Adrenal gland (tissue), 12 donors: ENCODE data around the gene FOXP3. TPM values are rescaled to one million over a fixed set of nuclear protein-coding genes. Genes with fewer than 3 reads are reported as not detected.

Experiments
- DNase-seq, 7 donors: peaks; one replicate each; pipeline ENCODE4 v3.0.0-alpha.2; 2019 to 2020
- H3K27ac ChIP-seq, 5 donors: fragments of 200-600 bp; sonication (generic) in 4 of 5; 1 replicate in 3 of 5; 2 replicates in 2 of 5; pipeline versions ENCODE4 v1.5.1 to v1.8.0; 2016 to 2020; ENCODE audit warnings: mild to moderate bottlenecking in 1 of 5
- H3K27me3 ChIP-seq: fragments of 200-600 bp; 2 replicates; pipeline ENCODE4 v1.8.0; 2021
- H3K36me3 ChIP-seq, 2 donors: fragments of 200-600 bp; replicated peaks in 1 of 2; 1 replicate in 1 of 2; 2 replicates in 1 of 2; pipeline versions ENCODE4 v1.5.1 to v1.8.0; 2018 to 2022
- H3K4me1 ChIP-seq, 2 donors: fragments of 200-600 bp; replicated peaks in 1 of 2; 1 replicate in 1 of 2; 2 replicates in 1 of 2; pipeline versions ENCODE4 v1.5.1 to v1.8.0; 2018 to 2021
- H3K4me3 ChIP-seq, 4 donors: fragments of 200-600 bp; sonication (generic) in 3 of 4; one replicate each; pipeline ENCODE4 v1.5.1; 2016 to 2018
- H3K9me3 ChIP-seq, 3 donors: fragments of 200-600 bp; sonication (generic) in 1 of 3; replicated peaks in 1 of 3; 1 replicate in 2 of 3; 2 replicates in 1 of 3; pipeline versions ENCODE4 v1.5.1 to v1.8.0; 2016 to 2021
- POLR2A ChIP-seq, 2 donors: fragments of 450-650 bp; IDR thresholded peaks; one replicate each; pipeline ENCODE4 v1.6.1; 2017; ENCODE audit warnings: antibody characterized with exemption in 2 of 2, mild to moderate bottlenecking in 2 of 2, moderate library complexity in 1 of 2
- WGBS, 4 donors: extraction: QIAGEN DNeasy Blood & Tissue Kit in 2 of 4; methylation state at CpG; one replicate each; pipeline versions ENCODE4 v1.1.5 to v1.1.7; 2013 to 2017; 5-methylcytosine and 5-hydroxymethylcytosine counted together
- intact Hi-C, 2 donors: fragments of 100-400 bp; cut with DNase I; formaldehyde crosslinking; loops; one replicate each; pipeline versions ENCODE4 v1.14.1 to v1.15.0; 2022 to 2023
- polyA plus RNA-seq, 3 donors: library from polyadenylated mRNA; stranded (reverse); fragments of 200-250 nt in 2 of 3; fragments of 350-450 nt in 1 of 3; fragmentation: Illumina TruSeq in 1 of 3; extraction: RNeasy Lipid Tissue Mini Kit (QIAGEN cat#74804) in 1 of 3; gene quantifications; one replicate each; pipeline ENCODE4 v1.2.3, GENCODE V29; 2013 to 2014
- total RNA-seq, 9 donors: library from RNA; depleted of rRNA in 4 of 9; stranded (reverse); fragments of >200 nt in 4 of 9; fragments of 120-200 nt in 1 of 9; fragmentation: NEBNext Ultra II Directional in 1 of 9; extraction: Animal tissue kit (Norgen Biotek cat#: 25700) in 1 of 9; gene quantifications; one replicate each; pipeline versions ENCODE4 v1.1.0 to v1.2.4, GENCODE V29; 2013 to 2023
- TF ChIP-seq, protein P1 (sequence below), 6 experiments: fragments of 450-650 bp in 4 of 6; fragments of 200-600 bp in 2 of 6; sonication (generic) in 1 of 6; IDR thresholded peaks; 1 replicate in 5 of 6; 2 replicates in 1 of 6; pipeline versions ENCODE4 v1.5.1 to v1.8.0; 2016 to 2021; ENCODE audit warnings: antibody characterized with exemption in 6 of 6, mild to moderate bottlenecking in 2 of 6, moderate library complexity in 1 of 6
- donor health status: healthy with polysubstance abuse.
- donor health status: Bipolar disorder and iron deficiency.
- donor health status: DM: yes; HTN: yes; CAD: no.
- donor health status: DM: no; HTN: no; CAD: no.
- donor health status: DM: no; HTN: no; CAD: no.
- donor health status: DM: yes; HTN: yes; CAD: no.

Gene FOXP3
- total and polyA plus RNA-seq, 12 donors: 0.14 to 0.53 (median 0.26) TPM; not detected in 4

DNA sequence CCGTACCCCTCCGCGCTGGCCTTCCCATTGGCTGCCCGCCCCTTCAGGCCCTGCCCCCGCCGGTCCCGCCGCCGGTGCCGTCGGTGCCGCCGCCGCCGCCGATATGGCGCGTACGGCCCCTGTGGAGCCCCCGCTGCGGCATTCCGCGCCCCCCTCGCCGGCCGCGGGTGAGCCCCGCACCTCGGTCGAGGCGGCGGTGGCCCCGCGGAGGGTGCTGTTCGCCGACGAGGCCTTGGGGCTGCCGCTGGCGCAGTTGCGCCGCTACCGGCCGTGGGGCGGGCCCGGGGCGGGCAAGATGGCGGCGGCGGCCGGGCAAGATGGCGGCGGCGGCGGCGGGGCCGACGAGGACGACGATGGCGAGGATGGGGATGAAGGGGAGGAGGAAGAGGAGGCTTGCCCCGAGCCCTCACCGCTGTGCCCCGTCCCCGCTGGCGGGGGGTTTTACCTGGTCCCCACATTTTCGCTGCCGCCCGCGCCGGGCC, 5.3 kb upstream of the FOXP3 start, which contains the start of gene PPP1R3F:
Gene PPP1R3F, plus strand, starts transcription at position 27 of the 482 bp plus-strand sequence. Its CDS starts 77 bp downstream, at position 104.
- Histone ChIP-seq H3K27me3 (no peaks in the 10 kb centered on the region), H3K4me3 (peak within 1 kb of the TSS in 2 of 4 donors; percentile 59 to 80), H3K27ac (peak within 1 kb of the TSS; percentile 84 to 99 (median 93)), H3K36me3 (no peaks in the 10 kb centered on the region), H3K4me1 (peaks cover 0 to 17% of the 10 kb centered on the region in 2 donors), H3K9me3 (no peaks in the 10 kb centered on the region)
- peak; percentile 78 to 80 for TF ChIP-seq POLR2A (IDR thresholded peaks at IDR 0.05)
- TF ChIP-seq, protein P1, sequence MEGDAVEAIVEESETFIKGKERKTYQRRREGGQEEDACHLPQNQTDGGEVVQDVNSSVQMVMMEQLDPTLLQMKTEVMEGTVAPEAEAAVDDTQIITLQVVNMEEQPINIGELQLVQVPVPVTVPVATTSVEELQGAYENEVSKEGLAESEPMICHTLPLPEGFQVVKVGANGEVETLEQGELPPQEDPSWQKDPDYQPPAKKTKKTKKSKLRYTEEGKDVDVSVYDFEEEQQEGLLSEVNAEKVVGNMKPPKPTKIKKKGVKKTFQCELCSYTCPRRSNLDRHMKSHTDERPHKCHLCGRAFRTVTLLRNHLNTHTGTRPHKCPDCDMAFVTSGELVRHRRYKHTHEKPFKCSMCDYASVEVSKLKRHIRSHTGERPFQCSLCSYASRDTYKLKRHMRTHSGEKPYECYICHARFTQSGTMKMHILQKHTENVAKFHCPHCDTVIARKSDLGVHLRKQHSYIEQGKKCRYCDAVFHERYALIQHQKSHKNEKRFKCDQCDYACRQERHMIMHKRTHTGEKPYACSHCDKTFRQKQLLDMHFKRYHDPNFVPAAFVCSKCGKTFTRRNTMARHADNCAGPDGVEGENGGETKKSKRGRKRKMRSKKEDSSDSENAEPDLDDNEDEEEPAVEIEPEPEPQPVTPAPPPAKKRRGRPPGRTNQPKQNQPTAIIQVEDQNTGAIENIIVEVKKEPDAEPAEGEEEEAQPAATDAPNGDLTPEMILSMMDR (IDR thresholded peaks at IDR 0.05): peak in 1 of 6 experiments; percentile 10
- intact Hi-C loops: no loop called here
- DNase-seq: peak in 1 of 7 donors; percentile 20
- WGBS, 4 donors: 1 to 52% (median 32%) methylated on average over 3 to 59 of the region's 70 CpGs; no CpG with 5 or more reads in 1 of the 4 donors

DNA sequence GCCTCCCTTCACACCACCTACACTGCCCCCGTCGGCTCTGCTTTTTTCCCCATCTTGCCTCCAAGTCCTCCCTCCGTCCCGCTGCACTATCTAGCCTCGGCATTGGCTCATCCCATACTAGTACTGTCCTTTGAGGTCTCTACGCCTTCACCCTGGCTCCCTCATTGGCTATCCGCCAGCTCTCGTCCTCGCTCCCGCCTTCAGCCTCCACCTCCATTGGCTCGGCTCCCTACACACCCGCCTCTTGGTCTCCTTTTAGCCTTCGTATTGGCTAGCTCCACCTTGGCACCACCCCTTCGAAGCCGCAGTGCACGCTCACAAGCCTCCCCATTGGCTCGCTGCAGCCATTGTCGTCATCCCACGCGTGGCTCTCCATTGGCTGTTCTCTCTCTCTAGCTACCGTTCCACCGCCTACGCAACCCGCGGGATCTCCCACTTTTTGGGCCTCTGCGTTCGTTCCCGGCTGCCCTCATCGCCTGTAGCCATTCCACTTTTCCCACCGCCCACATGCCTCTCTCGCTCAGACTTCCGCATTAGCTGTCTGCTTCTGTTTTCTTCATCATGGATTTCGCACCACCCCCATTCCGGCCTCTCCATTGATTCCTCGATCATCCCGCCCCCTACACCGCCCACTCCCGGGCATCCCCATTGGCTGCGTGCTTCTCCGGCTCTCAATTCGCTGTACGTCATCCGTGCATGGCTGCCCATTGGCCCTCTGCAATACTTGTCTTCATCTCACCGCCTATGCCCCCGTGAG, 4.7 kb upstream of the FOXP3 start:
- Histone ChIP-seq H3K27ac (peak overlapping the region; percentile 84 to 99 (median 93)), H3K4me3 (peak overlapping the region in 2 of 4 donors; percentile 23 to 80), H3K27me3 (no peaks in the 10 kb centered on the region), H3K36me3 (no peaks in the 10 kb centered on the region), H3K4me1 (peaks cover 0 to 17% of the 10 kb centered on the region in 2 donors), H3K9me3 (no peaks in the 10 kb centered on the region)
- DNase-seq: peak; percentile 95 to 99 (median 98)
- TF ChIP-seq, protein P1 (IDR thresholded peaks at IDR 0.05): no peak
- TF ChIP-seq POLR2A (IDR thresholded peaks at IDR 0.05): peak; percentile 63 to 79
- intact Hi-C loops: no loop called here
- 0 to 48% (median 22%) methylated on average over 33 to 45 of the region's 45 CpGs for WGBS, 4 donors

DNA sequence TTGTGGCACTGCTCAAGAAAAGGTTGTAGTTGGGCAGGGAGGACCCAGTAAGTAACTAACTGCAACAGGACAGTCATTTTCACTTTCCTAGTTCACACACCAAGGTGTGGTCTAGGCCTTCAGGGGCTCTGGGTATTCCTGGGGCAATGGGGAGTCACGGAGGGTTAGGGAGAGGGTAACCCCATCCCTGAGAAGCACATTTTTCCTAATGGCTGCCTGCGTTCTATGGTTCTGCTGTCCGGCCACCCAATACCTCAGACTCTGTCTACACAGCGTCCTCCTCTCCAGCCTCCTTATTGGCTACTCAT, 4.1 kb upstream of the FOXP3 start:
- Histone ChIP-seq H3K9me3 (no peaks in the 10 kb centered on the region), H3K27ac (peak overlapping the region in 4 of 5 donors; percentile 56 to 99 (median 93)), H3K4me3 (peak overlapping the region in 2 of 4 donors; percentile 23 to 80), H3K36me3 (no peaks in the 10 kb centered on the region), H3K27me3 (no peaks in the 10 kb centered on the region), H3K4me1 (peaks cover 0 to 17% of the 10 kb centered on the region in 2 donors)
- no peak for DNase-seq
- intact Hi-C loops: no loop called here
- 1 to 53% (median 26%) methylated on average over 4 of the region's 4 CpGs for WGBS, 4 donors
- TF ChIP-seq, protein P1 (IDR thresholded peaks at IDR 0.05): no peak
- no peak for TF ChIP-seq POLR2A (IDR thresholded peaks at IDR 0.05)

DNA sequence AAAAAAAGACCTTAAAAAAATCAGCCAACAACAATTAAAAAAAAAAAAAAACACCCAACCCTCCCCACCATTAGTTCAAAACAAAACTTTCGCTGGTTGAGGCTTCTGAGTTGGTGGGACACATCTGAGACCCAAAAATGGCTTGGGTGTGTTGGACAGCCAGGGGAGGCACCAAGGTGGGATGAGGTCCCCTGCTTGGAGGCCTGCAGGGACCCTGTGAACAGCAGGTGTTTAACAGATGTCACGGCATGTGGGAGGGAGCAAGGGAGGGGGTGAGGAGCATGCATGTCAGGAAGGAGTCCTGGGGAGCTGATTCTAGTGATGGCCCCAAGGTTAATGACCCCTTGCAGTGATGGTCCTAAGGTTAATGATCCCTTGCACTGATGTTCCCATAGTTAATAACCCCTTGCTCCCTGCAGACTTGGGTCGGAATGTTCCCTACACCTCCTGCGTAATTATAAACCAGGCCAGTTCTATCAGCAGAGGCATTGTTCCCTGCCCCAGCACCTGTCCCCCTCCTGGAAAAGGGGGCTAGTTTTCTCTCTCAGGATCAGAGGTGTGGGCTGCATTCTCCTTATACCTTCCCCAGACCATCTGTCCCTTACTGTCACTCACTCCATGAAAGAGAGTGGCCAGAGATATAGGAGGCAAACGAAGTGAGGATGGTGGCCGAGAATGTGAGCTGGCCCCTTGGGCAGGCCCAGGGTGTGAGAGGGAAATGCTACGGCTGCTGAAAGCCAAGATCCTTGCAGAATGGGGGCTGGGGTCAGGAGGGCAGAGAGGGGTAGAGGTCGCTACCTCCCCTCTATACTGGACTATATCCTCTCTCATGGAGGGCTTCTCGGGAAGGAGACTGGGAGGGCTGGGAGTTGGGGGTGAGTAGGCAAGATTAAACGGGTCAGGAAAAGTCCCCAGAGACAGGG, 2.3 kb upstream of the FOXP3 start:
- Histone ChIP-seq H3K4me3 (no peak overlapping the region), H3K27ac (no peak overlapping the region), H3K4me1 (peaks cover 0 to 15% of the 10 kb centered on the region in 2 donors), H3K27me3 (no peaks in the 10 kb centered on the region), H3K9me3 (no peaks in the 10 kb centered on the region), H3K36me3 (no peaks in the 10 kb centered on the region)
- peak in 1 of 7 donors; percentile 4 for DNase-seq
- TF ChIP-seq, protein P1 (IDR thresholded peaks at IDR 0.05): no peak
- TF ChIP-seq POLR2A (IDR thresholded peaks at IDR 0.05): no peak
- WGBS, 4 donors: 75 to 87% (median 79%) methylated on average over 8 to 10 of the region's 10 CpGs
- intact Hi-C loops: no loop called here
